Mesenteric fat pad (tissue), 1 donor: ENCODE results near the gene EXOC4. TPM values are rescaled to one million over a fixed set of nuclear protein-coding genes. Genes with fewer than 3 reads are reported as not detected.

Source experiments
- DNase-seq: peaks from one replicate; pipeline ENCODE4 v3.0.0-alpha.2; 2020; ENCODE audit warnings: low spot score
- total RNA-seq: library from RNA; stranded (reverse); fragmentation: NEBNext Ultra II Directional; extraction: Animal tissue kit (Norgen Biotek cat#: 25700); gene quantifications from one replicate; pipeline ENCODE4 v1.2.1, GENCODE V29; 2021
- donor health status: DM: yes; HTN: yes; CAD: no.

The EXOC4 gene
- total RNA-seq, 1 donor from 2014 or later = 79.3 TPM

- DNase-seq = no peak
Measured at GRCh38 chr7:133912916-133913697, 660.2 kb downstream of the EXOC4 start.

- DNase-seq = no peak
Measured at GRCh38 chr7:133916621-133917020, 663.7 kb downstream of the EXOC4 start.

DNA sequence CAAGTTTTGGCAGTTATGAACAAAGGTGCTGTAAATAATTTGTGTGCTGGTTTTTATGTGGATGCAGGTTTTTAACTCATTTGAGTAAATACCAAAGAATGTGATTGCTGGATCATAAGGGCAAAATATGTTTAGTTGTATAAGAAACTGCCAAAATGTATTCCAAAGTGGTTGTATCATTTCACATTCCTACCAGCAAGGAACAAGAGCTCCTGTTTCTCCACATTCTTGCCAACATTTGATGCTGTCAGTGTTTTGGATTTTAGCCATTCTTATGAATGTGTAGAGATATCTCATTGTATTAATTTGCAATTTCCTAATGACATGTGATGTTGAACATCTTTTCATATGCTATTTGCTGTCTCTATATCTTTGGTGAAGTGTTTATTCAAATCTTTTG lies 666.9 kb downstream of the EXOC4 start:
- DNase-seq = no peak

DNA sequence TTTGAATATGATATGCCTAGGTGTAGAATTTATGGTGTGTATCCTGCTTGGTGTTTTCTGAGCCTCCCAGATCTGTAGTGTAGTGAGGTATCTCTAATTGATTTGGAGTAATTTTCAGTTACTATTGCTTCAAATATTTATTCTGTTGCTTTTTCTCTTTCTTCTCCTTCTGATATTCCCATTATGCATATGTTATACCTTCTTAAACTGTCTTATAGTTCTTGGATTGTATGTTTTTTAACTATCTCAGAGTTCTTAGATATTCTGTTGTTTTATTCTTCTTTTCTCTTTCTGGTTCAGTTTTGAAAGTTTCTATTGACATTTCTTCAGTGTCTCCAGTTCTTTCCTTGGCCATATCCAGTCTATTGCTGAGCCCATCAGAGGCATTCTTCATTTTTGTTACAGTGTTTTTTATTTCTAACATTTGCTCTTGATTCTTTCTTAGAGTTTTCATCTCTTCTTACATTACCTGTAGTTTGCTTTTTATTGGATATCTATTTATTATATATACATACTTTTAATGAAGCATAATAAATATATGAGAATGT lies 668.8 kb downstream of the EXOC4 start:
- no peak for DNase-seq

DNA sequence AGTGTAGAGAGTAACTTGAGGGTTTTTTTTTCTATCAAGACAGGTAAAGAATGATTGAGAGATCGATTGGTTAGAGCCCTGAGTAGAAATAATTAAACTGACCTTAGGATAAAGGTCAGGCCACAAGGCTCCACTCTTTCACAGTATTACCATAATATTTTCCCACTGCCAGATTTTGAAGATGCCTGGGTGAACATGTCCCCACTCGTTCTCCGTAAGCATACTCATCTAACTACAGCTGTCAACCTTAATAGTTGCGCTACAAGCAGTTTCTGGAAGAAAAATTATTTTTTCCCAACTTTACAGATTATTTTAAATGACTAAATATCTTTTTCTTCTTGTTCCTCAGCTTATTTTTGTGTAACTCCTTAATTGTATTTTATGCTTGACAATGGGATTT lies 671.1 kb downstream of the EXOC4 start:
- no peak for DNase-seq

DNA sequence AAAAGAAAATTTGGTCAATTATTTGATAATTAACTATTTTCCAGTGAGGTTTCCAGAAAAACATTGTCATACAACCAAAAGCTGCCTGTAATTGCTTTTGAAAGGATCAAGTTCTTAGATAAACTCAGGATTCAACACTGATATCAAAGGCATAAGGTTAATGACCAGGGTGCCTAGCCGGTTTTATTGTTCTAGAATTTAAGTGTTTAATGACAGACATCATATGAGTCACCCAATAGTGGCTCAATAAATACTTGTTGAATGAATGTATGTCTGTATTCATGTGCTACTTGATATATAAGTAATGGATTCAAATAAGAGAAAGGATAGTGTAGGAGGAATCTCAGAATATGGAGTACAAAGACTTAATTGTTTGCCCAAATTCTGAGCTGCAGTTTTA lies 678.2 kb downstream of the EXOC4 start:
- DNase-seq = no peak

- no peak for DNase-seq
Measured at GRCh38 chr7:133932591-133932990, 679.7 kb downstream of the EXOC4 start.

- DNase-seq = no peak
Measured at GRCh38 chr7:133934262-133934976, 681.5 kb downstream of the EXOC4 start.

DNA sequence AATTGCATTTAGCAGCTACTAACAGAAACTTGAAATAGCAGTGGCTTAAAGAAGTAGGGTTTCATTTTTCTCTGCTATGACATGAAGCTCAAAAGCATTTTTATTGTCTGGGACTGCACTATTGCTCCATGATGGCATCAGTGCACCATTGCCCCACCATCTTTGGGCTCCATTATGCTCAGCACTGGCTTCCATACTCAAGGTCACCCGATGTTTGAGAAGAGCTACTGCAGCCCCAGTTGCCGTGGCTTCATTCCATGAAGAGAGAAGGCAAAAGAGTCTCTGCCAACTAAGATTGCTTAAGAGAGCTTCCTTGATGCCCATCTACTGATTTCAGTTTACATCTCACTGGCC lies 682.1 kb downstream of the EXOC4 start:
- DNase-seq = no peak

DNA sequence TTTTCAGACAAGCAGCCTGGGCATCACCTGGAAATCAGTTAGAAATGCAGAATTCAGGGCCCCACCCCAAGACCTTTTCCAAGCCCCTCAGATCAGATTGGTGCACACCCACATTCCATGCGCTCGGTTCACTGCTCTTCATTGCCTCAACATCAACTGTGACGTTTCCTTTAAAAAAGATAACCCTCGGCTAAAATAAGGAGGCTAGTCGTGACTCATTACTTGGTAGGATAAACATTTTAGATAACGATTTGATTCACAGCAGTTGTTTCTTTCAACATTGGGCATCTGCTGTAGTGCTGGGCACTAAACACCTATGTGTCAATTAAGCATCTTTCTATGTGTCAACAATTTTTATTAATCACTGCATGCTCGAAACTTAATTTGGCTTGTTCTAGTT lies 683.2 kb downstream of the EXOC4 start:
- DNase-seq = no peak

DNA sequence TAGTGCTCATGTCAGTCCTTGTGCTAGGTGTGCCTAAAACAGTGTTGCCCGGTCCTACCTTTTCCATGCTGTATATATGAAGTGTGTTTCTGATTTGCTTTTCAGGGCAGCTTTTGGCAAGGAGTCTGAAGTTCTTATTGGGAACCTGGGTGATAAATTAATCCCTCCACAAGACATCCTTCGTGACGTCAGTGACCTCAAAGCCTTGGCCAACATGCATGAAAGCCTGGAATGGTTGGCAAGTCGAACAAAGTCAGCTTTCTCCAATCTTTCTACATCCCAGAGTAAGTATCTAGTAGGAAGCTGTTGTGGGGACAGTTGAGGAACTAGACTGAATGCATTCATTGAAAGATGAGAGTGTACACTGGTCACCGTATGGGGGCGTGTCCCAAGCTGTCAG lies 684.9 kb downstream of the EXOC4 start:
- DNase-seq = no peak

GRCh38 chr7:133940368-133940767 lies 687.5 kb downstream of the EXOC4 start:
- DNase-seq = no peak

GRCh38 chr7:133941496-133941895 lies 688.6 kb downstream of the EXOC4 start:
- DNase-seq = no peak

DNA sequence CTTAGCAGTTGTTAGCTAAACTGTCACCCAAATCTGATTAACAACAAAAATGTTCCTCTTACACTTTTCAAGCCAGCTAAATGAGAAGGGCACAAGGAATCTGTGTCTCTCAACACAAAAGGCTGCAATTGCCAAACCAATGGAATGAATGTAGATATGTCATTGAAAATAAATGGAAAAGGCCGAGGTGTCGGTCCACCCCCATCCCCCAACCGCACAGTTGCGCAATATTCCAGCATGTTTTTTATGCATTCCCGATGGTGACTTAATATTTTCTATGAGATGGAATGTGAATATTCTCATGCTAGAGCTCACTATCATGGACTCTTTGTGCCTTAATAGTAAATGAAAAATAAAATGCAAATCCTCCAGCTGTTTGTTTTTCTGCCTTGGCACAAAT lies 692.6 kb downstream of the EXOC4 start:
- DNase-seq = no peak

GRCh38 chr7:133947458-133948254 lies 694.8 kb downstream of the EXOC4 start:
- no peak for DNase-seq

GRCh38 chr7:133948588-133948987 lies 695.7 kb downstream of the EXOC4 start:
- DNase-seq = no peak

DNA sequence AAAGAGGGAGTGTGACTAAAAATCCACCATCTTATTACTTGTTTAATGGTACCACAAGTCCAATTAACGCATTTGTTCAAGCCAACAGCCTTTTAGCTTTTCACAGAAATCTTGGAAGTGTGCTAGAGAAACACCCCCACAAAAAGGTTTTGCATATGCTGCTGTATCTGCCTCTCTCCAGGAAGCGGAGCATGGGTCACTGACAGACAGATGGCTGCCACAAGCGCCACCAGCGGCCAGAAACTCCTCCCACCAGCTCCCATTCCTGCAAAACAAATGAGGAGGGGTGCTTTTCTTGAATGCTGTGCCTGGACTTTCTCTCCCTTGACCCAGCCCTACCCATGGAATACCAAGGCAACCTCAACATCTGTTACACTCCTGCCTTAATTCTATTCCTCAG lies 698.0 kb downstream of the EXOC4 start:
- DNase-seq = no peak

DNA sequence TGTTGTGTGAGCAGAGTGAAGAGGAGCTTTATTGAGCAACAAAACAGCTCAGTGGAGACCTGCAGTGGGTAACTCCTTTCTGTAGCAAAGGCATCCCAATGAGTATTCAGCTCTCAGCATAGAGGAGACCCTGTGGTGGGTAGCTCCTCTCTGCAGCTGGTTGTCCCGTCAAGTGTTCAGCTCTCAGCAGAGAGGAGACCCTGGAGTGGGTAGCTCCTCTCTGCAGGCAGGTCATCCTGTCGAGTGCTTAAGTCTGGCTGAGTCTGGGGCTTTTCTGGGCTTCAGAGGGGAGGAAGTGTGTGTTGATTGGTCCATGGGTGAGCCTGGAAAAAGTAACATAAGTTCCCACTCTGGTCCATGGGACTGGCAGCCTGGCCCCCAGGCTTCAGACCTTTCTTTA lies 702.3 kb downstream of the EXOC4 start:
- DNase-seq = no peak

- no peak for DNase-seq
Measured at GRCh38 chr7:133957845-133958244, 705.0 kb downstream of the EXOC4 start.

DNA sequence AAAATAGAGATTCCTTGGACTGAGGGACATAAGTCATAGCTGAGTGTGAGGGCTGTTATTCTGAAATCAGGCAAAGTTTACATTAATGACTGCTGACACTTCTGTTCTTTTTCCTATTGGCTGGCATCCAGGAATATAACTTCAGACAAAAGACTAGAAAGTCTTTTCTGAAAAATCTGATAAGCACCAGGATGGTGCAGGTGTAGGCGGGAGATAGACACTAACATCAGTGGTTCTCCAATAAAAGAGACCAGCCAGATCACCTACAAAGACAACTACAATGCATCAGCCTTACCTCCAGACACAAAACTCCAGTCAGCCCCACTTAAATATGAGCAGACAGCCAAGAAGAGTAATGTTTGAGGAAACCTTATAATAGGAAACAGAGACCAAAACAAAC lies 705.9 kb downstream of the EXOC4 start:
- DNase-seq = no peak

DNA sequence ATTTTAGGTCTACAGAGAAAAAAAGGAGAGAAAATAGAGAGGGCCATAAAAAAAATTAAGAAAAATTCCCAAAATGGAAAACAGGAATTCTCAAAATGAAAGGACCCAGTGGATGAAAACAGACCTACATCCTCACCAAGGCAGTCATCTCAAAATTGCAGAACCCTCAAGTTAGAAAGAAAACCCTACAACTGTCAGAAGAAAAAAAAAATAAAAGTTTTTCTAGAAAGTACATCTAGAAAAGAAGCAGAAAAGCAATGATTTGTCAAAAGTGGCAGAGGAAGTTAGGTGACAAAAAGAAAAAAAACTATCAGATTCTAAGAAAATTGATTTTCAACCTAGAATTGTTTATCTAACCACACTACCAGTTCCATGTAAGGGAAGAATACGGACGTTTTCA lies 706.6 kb downstream of the EXOC4 start:
- DNase-seq = no peak

GRCh38 chr7:133961724-133962123 lies 708.8 kb downstream of the EXOC4 start:
- no peak for DNase-seq
